ENCODE results near the gene CLEC14A.

CLEC14A gene

DNA sequence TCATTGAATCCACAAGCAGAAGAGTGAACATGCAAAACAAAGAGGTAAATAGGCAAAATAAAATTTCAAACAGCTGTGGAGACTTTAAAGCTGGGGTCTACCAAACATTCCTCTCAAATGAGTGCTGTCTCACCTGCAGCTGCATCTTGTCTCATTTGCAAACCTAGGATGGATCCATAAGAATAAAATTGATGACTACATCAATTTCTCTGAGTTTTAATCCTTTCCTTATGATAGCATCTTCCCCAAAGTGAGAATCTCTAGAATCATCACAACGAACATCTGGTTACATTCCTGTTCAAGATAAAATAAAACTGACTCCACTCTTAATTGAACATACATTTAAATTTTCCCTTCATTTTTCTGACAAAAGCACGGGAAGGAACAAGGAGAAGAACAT lies 29.9 kb downstream of the CLEC14A start:
- no peak overlapping the region for H3K27ac ChIP-seq
- no peak for TF ChIP-seq ZFX (IDR thresholded peaks at IDR 0.05; ENCODE audit: borderline replicate concordance)
- TF ChIP-seq, protein P1, sequence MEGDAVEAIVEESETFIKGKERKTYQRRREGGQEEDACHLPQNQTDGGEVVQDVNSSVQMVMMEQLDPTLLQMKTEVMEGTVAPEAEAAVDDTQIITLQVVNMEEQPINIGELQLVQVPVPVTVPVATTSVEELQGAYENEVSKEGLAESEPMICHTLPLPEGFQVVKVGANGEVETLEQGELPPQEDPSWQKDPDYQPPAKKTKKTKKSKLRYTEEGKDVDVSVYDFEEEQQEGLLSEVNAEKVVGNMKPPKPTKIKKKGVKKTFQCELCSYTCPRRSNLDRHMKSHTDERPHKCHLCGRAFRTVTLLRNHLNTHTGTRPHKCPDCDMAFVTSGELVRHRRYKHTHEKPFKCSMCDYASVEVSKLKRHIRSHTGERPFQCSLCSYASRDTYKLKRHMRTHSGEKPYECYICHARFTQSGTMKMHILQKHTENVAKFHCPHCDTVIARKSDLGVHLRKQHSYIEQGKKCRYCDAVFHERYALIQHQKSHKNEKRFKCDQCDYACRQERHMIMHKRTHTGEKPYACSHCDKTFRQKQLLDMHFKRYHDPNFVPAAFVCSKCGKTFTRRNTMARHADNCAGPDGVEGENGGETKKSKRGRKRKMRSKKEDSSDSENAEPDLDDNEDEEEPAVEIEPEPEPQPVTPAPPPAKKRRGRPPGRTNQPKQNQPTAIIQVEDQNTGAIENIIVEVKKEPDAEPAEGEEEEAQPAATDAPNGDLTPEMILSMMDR (IDR thresholded peaks at IDR 0.05), result no peak

DNA sequence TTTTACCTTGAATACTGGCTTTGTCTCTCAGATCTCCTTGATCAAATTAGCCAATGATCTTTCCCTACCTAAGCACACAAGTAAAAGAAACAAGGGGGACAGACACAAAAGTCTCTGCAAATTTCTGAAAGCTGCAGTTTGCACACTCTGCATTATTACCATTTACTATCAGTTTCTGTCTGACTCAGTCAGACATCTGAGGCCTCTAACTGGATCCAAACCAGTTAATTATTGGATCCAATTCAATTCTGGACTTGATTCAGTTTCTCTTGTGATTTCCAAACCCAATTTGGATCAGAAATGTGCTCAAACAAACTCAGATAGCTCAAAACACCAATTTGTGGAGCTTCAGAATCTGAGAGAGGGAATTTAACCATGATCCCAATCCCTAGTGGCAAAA lies 31.6 kb downstream of the CLEC14A start:
- TF ChIP-seq, protein P1 (IDR thresholded peaks at IDR 0.05), result no peak
- H3K27ac ChIP-seq, result no peak overlapping the region

DNA sequence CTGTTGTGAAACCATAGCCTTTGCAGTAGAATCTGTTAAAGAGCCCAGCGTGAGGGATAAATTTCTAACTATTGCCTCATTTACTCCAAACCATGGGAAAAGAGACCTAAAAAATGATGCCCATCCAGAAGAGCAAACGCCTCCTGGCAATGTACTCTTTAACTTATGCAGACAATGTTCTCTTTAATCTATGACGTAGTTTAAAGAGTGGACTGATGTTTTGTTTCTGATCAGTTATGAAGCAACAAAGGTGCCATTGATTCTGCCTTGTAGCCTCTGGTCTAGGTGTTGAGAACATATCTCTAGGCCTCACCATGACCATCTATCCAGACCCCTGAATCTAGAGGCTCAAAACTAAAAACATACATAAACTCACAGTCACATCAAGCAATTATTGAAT lies 34.8 kb downstream of the CLEC14A start:
- H3K27ac ChIP-seq, result peak overlapping the region; percentile 25
- TF ChIP-seq, protein P1 (IDR thresholded peaks at IDR 0.05), result no peak
- TF ChIP-seq ZFX (IDR thresholded peaks at IDR 0.05; ENCODE audit: borderline replicate concordance), result no peak

DNA sequence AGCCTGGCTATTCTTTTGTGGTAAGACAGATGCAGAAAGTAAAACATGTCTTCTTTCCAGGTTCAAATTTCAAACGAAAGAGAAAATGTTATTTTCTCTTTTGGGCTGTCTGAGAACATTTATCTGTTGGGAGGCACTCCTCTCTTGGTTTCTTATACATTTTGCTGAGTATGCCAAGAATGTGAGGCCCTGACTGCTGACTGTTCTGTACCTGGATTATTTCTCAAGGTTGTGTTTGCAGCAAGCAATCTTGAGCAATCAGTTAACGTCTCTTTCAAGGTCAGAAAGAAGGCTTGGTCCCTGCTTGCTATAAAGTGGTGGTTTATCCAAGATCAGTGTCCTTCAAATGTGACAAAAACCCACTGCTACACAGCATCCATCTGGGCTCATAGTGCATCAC lies 38.3 kb downstream of the CLEC14A start:
- TF ChIP-seq, protein P1 (IDR thresholded peaks at IDR 0.05), result no peak
- no peak for TF ChIP-seq ZFX (IDR thresholded peaks at IDR 0.05; ENCODE audit: borderline replicate concordance)
- no peak overlapping the region for H3K27ac ChIP-seq

DNA sequence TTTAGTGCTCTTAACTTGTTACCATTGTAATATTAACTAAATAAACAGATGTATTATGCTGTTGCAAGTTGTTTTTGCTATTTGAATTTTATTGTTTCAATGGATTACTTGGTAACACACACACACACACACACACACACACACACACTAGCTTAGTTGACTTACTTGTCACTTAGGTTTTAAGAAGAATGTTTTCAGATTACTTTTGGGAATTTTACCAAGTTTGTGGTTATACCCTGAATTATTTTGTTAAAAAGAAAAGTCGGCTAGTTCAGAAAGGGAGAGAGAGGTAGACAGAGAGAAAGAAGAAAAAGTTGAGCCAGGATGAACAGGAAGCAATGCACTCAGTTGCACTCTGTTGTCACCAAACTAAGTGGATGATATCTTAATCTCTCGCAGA lies 42.9 kb downstream of the CLEC14A start:
- no peak overlapping the region for H3K27ac ChIP-seq
- TF ChIP-seq ZFX (IDR thresholded peaks at IDR 0.05; ENCODE audit: borderline replicate concordance), result no peak
- TF ChIP-seq, protein P1 (IDR thresholded peaks at IDR 0.05), result no peak

DNA sequence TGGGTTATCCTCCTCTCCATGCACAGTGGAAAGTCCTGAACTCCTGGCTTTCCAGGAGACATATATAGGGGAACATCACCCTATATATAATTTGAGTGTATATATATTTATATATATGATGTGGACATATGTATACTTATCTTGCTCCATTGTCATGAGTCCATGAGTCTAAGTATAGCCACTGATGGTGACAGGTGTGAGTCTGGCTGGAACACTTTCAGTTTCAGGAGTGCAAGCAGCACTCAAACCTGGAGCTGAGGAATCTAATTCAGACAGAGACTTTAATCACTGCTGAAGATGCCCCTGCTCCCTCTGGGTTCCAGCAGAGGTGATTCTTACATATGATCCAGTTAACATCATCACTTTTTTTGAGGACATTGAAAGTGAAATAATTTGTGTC lies 43.8 kb downstream of the CLEC14A start:
- TF ChIP-seq ZFX (IDR thresholded peaks at IDR 0.05; ENCODE audit: borderline replicate concordance), result no peak
- TF ChIP-seq, protein P1 (IDR thresholded peaks at IDR 0.05), result no peak
- H3K27ac ChIP-seq, result no peak overlapping the region

DNA sequence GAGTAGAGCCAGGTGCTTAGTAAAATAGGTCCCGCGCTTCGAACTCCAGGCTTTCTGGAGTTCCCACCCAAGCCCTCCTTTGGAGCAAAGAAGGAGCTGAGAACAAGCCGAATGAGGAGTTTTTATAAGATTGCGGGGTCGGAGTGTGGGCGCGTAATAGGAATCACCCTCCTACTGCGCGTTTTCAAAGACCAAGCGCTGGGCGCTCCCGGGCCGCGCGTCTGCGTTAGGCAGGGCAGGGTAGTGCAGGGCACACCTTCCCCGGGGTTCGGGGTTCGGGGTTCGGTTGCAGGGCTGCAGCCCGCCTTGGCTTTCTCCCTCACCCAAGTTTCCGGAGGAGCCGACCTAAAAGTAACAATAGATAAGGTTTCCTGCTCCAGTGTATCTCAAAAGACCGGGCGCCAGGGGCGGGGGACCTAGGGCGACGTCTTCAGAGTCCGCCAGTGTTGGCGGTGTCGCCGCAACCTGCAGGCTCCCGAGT lies 44.6 kb downstream of the CLEC14A start:
- TF ChIP-seq, protein P1 (IDR thresholded peaks at IDR 0.05), result no peak
- no peak for TF ChIP-seq ZFX (IDR thresholded peaks at IDR 0.05; ENCODE audit: borderline replicate concordance)
- H3K27ac ChIP-seq, result no peak overlapping the region

All from 22Rv1 (cell line).